ENCODE results near the gene FBXL13.

The FBXL13 gene

GRCh38 chr7:102890971-102891692, 183.5 kb downstream of the FBXL13 start:
- no peak for DNase-seq

- peak; percentile 39 for DNase-seq
Measured at GRCh38 chr7:102890292-102890970, 184.2 kb downstream of the FBXL13 start.

- no peak for DNase-seq
Measured at GRCh38 chr7:102889851-102890250, 184.7 kb downstream of the FBXL13 start.

GRCh38 chr7:102888561-102889233, 185.9 kb downstream of the FBXL13 start:
- no peak for DNase-seq

- DNase-seq = no peak
Measured at GRCh38 chr7:102883098-102883860, 191.3 kb downstream of the FBXL13 start.

GRCh38 chr7:102875700-102876295, 198.8 kb downstream of the FBXL13 start:
- no peak for DNase-seq

- DNase-seq = no peak
Measured at GRCh38 chr7:102874966-102875365, 199.6 kb downstream of the FBXL13 start.

- peak; percentile 1 for DNase-seq
Measured at GRCh38 chr7:102874166-102874829, 200.3 kb downstream of the FBXL13 start.

- no peak for DNase-seq
Measured at GRCh38 chr7:102873470-102874165, 201.0 kb downstream of the FBXL13 start.

- no peak for DNase-seq
Measured at GRCh38 chr7:102872460-102872859, 202.1 kb downstream of the FBXL13 start.

GRCh38 chr7:102869195-102869594, 205.4 kb downstream of the FBXL13 start:
- DNase-seq = no peak

- no peak for DNase-seq
Measured at GRCh38 chr7:102866535-102867215, 207.9 kb downstream of the FBXL13 start.

- no peak for DNase-seq
Measured at GRCh38 chr7:102864958-102865357, 209.6 kb downstream of the FBXL13 start.

GRCh38 chr7:102860351-102860811, 214.2 kb downstream of the FBXL13 start:
- no peak for DNase-seq

GRCh38 chr7:102859799-102860125, 214.8 kb downstream of the FBXL13 start:
- DNase-seq = no peak

- DNase-seq = no peak
Measured at GRCh38 chr7:102859084-102859798, 215.4 kb downstream of the FBXL13 start.

- no peak for DNase-seq
Measured at GRCh38 chr7:102856036-102856435, 218.6 kb downstream of the FBXL13 start.

- DNase-seq = no peak
Measured at GRCh38 chr7:102849538-102849937, 225.1 kb downstream of the FBXL13 start.

GRCh38 chr7:102849079-102849478, 225.5 kb downstream of the FBXL13 start:
- no peak for DNase-seq

GRCh38 chr7:102845346-102845745, 229.2 kb downstream of the FBXL13 start:
- no peak for DNase-seq
